Heart right ventricle (tissue), 16 donors: Measurements from ENCODE around the gene IDE. TPM values are rescaled to one million over a fixed set of nuclear protein-coding genes. Genes with fewer than 3 reads are reported as not detected.

Source experiments
- ATAC-seq, 8 donors: fragments of 200-7000 bp; cut with Tn5 transposase; one replicate each; pipeline ENCODE4 v1.9.1; 2020; ENCODE audit warnings: mild to moderate bottlenecking in 8 of 8, moderate library complexity in 8 of 8, moderate number of reproducible peaks in 1 of 8
- DNase-seq, 2 donors: peaks; one replicate each; pipeline ENCODE4 v3.0.0-alpha.2; 2020
- H3K27ac ChIP-seq, 10 donors: fragments of 200-600 bp; sonication (generic) in 2 of 10; one replicate each; pipeline versions ENCODE4 v1.5.0 to v1.8.0; 2020 to 2022; ENCODE audit warnings: mild to moderate bottlenecking in 3 of 10
- H3K27me3 ChIP-seq, 7 donors: fragments of 200-600 bp; one replicate each; pipeline ENCODE4 v1.8.0; 2021 to 2022; ENCODE audit warnings: mild to moderate bottlenecking in 2 of 7
- H3K36me3 ChIP-seq, 9 donors: fragments of 200-600 bp; sonication (generic) in 1 of 9; one replicate each; pipeline versions ENCODE4 v1.5.0 to v1.8.0; 2020 to 2022; ENCODE audit warnings: mild to moderate bottlenecking in 2 of 9
- H3K4me1 ChIP-seq, 9 donors: fragments of 200-600 bp; sonication (generic) in 1 of 9; one replicate each; pipeline versions ENCODE4 v1.5.0 to v1.8.0; 2020 to 2022; ENCODE audit warnings: mild to moderate bottlenecking in 4 of 9
- H3K4me3 ChIP-seq, 10 donors: fragments of 200-600 bp; sonication (generic) in 2 of 10; one replicate each; pipeline versions ENCODE4 v1.5.0 to v1.8.0; 2020 to 2022; ENCODE audit warnings: mild to moderate bottlenecking in 7 of 10, moderate library complexity in 2 of 10
- H3K9me3 ChIP-seq, 11 donors: fragments of 200-600 bp in 10 of 11; sonication (generic) in 2 of 11; one replicate each; pipeline versions ENCODE4 v1.5.0 to v1.8.0; 2013 to 2022; ENCODE audit warnings: mild to moderate bottlenecking in 2 of 11, control low read depth in 1 of 11, moderate library complexity in 1 of 11
- WGBS, 2 donors: extraction: QIAGEN DNeasy Blood & Tissue Kit; methylation state at CpG; one replicate each; pipeline ENCODE4 v1.1.7; 2013; ENCODE audit warnings: inconsistent platforms in 1 of 2; 5-methylcytosine and 5-hydroxymethylcytosine counted together
- intact Hi-C, 10 donors: fragments of 100-400 bp; cut with DNase I; formaldehyde crosslinking; loops; one replicate each; pipeline versions ENCODE4 v1.11.1 to v1.14.2; 2022
- polyA plus RNA-seq, 2 donors: library from polyadenylated mRNA; stranded (reverse); fragments of 200-250 nt; gene quantifications; one replicate each; pipeline ENCODE4 v1.2.3, GENCODE V29; 2013
- total RNA-seq, 10 donors: library from RNA; stranded (reverse); fragmentation: NEBNext Ultra II Directional in 3 of 10; extraction: Animal tissue kit (Norgen Biotek cat#: 25700) in 3 of 10; gene quantifications; one replicate each; pipeline versions ENCODE4 v1.2.1 to v1.2.4, GENCODE V29; 2021 to 2023
- TF ChIP-seq, protein P1 (sequence below), 9 donors: fragments of 200-600 bp; sonication (generic) in 2 of 9; IDR thresholded peaks; one replicate each; pipeline versions ENCODE4 v1.5.0 to v1.8.0; 2021 to 2022; ENCODE audit warnings: antibody characterized with exemption in 9 of 9, mild to moderate bottlenecking in 5 of 9, moderate library complexity in 1 of 9
- donor health status: Arrhythmogenic right ventricular cardiomyopathy.
- donor health status: ischemic (EF 13 %, LVEDD 7.1; RV severe dilation, severe dysfunction).
- donor health status: healthy with polysubstance abuse.
- donor health status: DM: no; HTN: yes; CAD: no.
- donor health status: DM: no; HTN: no; CAD: no.
- donor health status: ischemic (EF 25% LVEDD 6.9; RV normal size, moderate dysfunction).
- donor health status: ischemic (EF 25% LVEDD 5.7; RV mildly dilated, moderate dysfunction).
- donor health status: healthy.
- donor health status: DM: yes; HTN: yes; CAD: no.
- donor health status: Ischemic cardiomyopathy.
- donor health status: ischemic (EF 35%, LVEDD 5.7; RV mildly dilated, moderate dysfunction).
- donor health status: nonischemic (EF 11% LVEDD 7.7; RV severe dilation, severe dysfunction).
- donor health status: DM: yes; HTN: yes; CAD: no.
- donor health status: PGD.
- donor health status: ischemic (EF 29% LVEDD 5.4; RV normal size, mild dysfunction).
- donor health status: nonischemic (EF 23%, LVEDD 6.1; RV moderate dilation, normal function).

Gene IDE
- total and polyA plus RNA-seq, 12 donors = 11.0 to 58.5 (median 45.7) TPM

DNA sequence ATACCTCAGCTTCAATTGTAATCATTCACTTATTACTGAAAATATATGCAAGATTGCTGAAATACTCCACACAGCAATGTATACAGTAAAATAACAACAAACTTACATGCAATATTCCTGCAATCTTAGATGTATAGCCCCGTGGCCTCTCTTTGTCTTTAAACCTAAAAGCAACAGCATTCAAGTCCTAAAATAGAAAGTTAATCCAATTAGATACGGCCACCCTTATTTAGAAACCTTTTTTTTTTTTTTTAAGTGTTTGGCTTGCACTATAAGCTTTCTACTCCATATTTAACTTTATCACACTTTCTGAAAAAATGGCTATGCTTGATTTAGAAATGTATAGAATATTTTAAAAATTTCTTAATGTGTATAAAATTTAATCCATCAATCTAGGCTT is 67.6 kb downstream of the IDE start:
- peaks cover 0 to 93% (median 28%) of the 10 kb centered on the region in 9 donors for H3K36me3 ChIP-seq
- ATAC-seq = no peak
- 43 to 54% methylated on average over 2 of the region's 2 CpGs for WGBS, 2 donors
- peak overlapping the region in 1 of 10 donors; percentile 7 for H3K27ac ChIP-seq
- TF ChIP-seq, protein P1, sequence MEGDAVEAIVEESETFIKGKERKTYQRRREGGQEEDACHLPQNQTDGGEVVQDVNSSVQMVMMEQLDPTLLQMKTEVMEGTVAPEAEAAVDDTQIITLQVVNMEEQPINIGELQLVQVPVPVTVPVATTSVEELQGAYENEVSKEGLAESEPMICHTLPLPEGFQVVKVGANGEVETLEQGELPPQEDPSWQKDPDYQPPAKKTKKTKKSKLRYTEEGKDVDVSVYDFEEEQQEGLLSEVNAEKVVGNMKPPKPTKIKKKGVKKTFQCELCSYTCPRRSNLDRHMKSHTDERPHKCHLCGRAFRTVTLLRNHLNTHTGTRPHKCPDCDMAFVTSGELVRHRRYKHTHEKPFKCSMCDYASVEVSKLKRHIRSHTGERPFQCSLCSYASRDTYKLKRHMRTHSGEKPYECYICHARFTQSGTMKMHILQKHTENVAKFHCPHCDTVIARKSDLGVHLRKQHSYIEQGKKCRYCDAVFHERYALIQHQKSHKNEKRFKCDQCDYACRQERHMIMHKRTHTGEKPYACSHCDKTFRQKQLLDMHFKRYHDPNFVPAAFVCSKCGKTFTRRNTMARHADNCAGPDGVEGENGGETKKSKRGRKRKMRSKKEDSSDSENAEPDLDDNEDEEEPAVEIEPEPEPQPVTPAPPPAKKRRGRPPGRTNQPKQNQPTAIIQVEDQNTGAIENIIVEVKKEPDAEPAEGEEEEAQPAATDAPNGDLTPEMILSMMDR (IDR thresholded peaks at IDR 0.05) = no peak
- H3K4me3 ChIP-seq = peak overlapping the region in 1 of 10 donors; percentile 2
- H3K9me3 ChIP-seq = no peaks in the 10 kb centered on the region
- DNase-seq = no peak
- intact Hi-C loops = no loop called here
- no peaks in the 10 kb centered on the region for H3K27me3 ChIP-seq
- H3K4me1 ChIP-seq = peaks cover 0 to 4% (median 0%) of the 10 kb centered on the region in 9 donors

DNA sequence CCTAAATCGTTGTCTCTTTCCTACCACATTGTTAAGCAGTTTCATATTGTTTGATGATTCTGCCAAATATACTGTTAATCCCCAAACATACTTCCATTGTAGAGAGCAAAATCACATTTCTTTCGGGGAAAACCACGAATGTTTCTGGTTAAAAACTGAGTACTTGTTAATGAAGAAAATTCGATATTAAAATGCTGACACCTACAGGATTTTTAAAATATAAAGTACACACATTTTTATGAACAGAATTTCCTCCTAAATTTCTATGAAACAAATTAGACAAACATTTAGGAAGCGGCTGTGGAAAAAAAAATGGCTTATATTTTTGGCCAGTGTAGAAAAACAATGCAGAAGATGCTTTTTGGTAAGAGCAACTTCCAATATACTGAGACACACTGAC is 68.8 kb downstream of the IDE start:
- intact Hi-C loops = no loop called here
- 89 to 92% methylated on average over 5 of the region's 5 CpGs for WGBS, 2 donors
- DNase-seq (no peak), ATAC-seq (no peak)
- H3K27ac ChIP-seq = no peak overlapping the region
- H3K27me3 ChIP-seq = no peaks in the 10 kb centered on the region
- TF ChIP-seq, protein P1 (IDR thresholded peaks at IDR 0.05) = no peak
- H3K4me3 ChIP-seq = no peak overlapping the region
- no peaks in the 10 kb centered on the region for H3K9me3 ChIP-seq
- H3K36me3 ChIP-seq = peaks cover 0 to 100% (median 28%) of the 10 kb centered on the region in 9 donors
- peaks cover 0 to 4% (median 0%) of the 10 kb centered on the region in 9 donors for H3K4me1 ChIP-seq

DNA sequence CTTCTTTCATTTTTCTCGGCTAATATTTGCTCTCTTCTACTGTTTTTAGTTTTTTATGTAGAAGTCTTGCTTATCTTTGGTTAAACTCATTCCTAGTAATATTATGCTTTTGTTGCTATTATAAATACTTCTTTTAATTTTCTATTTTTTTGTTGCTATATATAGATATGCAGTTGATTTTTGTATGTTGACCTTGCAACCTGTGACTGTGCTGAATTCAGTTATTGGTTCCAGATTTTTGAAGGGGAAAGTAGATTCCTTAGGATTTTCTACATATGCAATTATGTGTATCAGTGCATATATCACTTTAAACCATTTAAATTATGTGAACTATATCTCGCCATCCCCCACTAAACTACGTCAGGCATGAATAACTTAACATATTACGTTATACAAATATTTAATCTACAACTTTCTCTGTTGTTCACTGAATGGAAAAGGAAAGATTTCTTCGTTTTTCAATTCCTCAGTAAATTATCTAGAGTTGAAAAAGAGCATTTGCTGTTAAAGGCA is 71.5 kb downstream of the IDE start:
- 90% methylated on average over 5 of the region's 5 CpGs for WGBS, 2 donors
- intact Hi-C loops = no loop called here
- peaks cover 0 to 4% (median 0%) of the 10 kb centered on the region in 9 donors for H3K4me1 ChIP-seq
- H3K27ac ChIP-seq = no peak overlapping the region
- no peak for DNase-seq
- no peak overlapping the region for H3K4me3 ChIP-seq
- H3K9me3 ChIP-seq = no peaks in the 10 kb centered on the region
- no peak for ATAC-seq
- TF ChIP-seq, protein P1 (IDR thresholded peaks at IDR 0.05) = no peak
- no peaks in the 10 kb centered on the region for H3K27me3 ChIP-seq
- peaks cover 0 to 100% (median 35%) of the 10 kb centered on the region in 9 donors for H3K36me3 ChIP-seq

DNA sequence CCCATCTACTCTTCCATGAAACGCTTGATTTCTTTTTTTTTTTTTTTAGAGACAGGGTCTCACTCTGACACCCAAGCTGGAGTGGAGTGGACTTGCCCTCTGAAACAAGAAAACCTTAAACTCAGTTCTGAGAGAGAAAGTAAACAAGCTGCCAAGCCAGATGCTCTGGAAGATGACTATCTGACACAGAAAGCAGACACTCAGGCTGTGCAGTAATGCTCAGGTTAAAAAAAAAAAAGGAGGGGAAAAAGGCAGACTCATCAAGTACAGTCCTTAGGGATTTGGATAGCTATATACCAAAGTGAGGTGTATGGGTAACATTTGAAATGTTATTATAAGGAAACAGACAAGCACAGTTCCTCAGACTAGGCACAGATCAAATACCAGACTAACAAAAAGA is 80.5 kb downstream of the IDE start:
- intact Hi-C loops = no loop called here
- no peak for ATAC-seq
- H3K36me3 ChIP-seq = peaks cover 0 to 88% (median 16%) of the 10 kb centered on the region in 9 donors

More for the DNA sequence above, 80.5 kb downstream of the IDE start:
- no peak for DNase-seq
- H3K27me3 ChIP-seq = no peaks in the 10 kb centered on the region
- WGBS, 2 donors = 82 to 93% methylated on average over 1 of the region's 1 CpG
- no peaks in the 10 kb centered on the region for H3K4me1 ChIP-seq
- no peaks in the 10 kb centered on the region for H3K9me3 ChIP-seq
- TF ChIP-seq, protein P1 (IDR thresholded peaks at IDR 0.05) = no peak
- H3K27ac ChIP-seq = no peak overlapping the region
- H3K4me3 ChIP-seq = no peak overlapping the region
